CD14-positive monocyte (primary cell): ENCODE results near the gene APOB. TPM values are rescaled to one million over a fixed set of nuclear protein-coding genes. Genes with fewer than 3 reads are reported as not detected.

Experiments used
- DNase-seq, 3 donors: peaks; one replicate each; pipeline ENCODE4 v3.0.0-alpha.2; 2011 to 2022
- H2AFZ ChIP-seq: 2 replicates; pipeline ENCODE4 v1.6.0; 2012; ENCODE audit warnings: mild to moderate bottlenecking, low read depth, low read length, inconsistent platforms; ENCODE audit not compliant: insufficient read depth, poor library complexity, severe bottlenecking
- H3K27ac ChIP-seq, 2 donors: 1 replicate in 1 of 2; 2 replicates in 1 of 2; pipeline ENCODE4 v1.5.1; 2012 to 2013; ENCODE audit warnings: low read length in 2 of 2, control low read depth in 1 of 2, inconsistent platforms in 1 of 2, low read depth in 1 of 2, mild to moderate bottlenecking in 1 of 2
- H3K27me3 ChIP-seq, 2 donors: one replicate each; pipeline versions ENCODE4 v1.6.0 to v1.6.1; 2011 to 2013; ENCODE audit warnings: low read length in 2 of 2; ENCODE audit not compliant: control insufficient read depth in 2 of 2, insufficient read depth in 2 of 2
- H3K36me3 ChIP-seq, 2 donors: replicated peaks in 1 of 2; 1 replicate in 1 of 2; 2 replicates in 1 of 2; pipeline versions ENCODE4 v1.5.1 to v1.6.1; 2012 to 2013; ENCODE audit warnings: low read length in 2 of 2, control low read depth in 1 of 2, inconsistent platforms in 1 of 2, mild to moderate bottlenecking in 1 of 2; ENCODE audit not compliant: insufficient read depth in 2 of 2, control insufficient read depth in 1 of 2
- H3K4me1 ChIP-seq, 2 donors: 1 replicate in 1 of 2; 2 replicates in 1 of 2; pipeline versions ENCODE4 v1.5.1 to v1.6.1; 2012 to 2013; ENCODE audit warnings: low read length in 2 of 2, control low read depth in 1 of 2, inconsistent platforms in 1 of 2, mild to moderate bottlenecking in 1 of 2, moderate library complexity in 1 of 2; ENCODE audit not compliant: insufficient read depth in 2 of 2, control insufficient read depth in 1 of 2
- H3K4me2 ChIP-seq: replicated peaks from 2 replicates; pipeline ENCODE3; 2012; ENCODE audit warnings: low read length, moderate library complexity, mild to moderate bottlenecking; ENCODE audit not compliant: poor library complexity, severe bottlenecking; ENCODE audit errors: extremely low read depth
- H3K4me3 ChIP-seq, 3 experiments: fragments of 200-600 bp in 1 of 3; sonication (generic) in 1 of 3; replicated peaks in 1 of 3; 1 replicate in 2 of 3; 2 replicates in 1 of 3; pipeline ENCODE4 v1.5.1; 2011 to 2013; ENCODE audit warnings: low read length in 3 of 3, mild to moderate bottlenecking in 3 of 3, control low read depth in 2 of 3, low read depth in 2 of 3, inconsistent platforms in 1 of 3, moderate library complexity in 1 of 3
- H3K79me2 ChIP-seq: 2 replicates; pipeline ENCODE4 v1.6.0; 2012; ENCODE audit warnings: mild to moderate bottlenecking, control low read depth, inconsistent platforms, low read length, moderate library complexity; ENCODE audit not compliant: insufficient read depth
- H3K9ac ChIP-seq: 2 replicates; pipeline ENCODE4 v1.6.0; 2017; ENCODE audit warnings: low read length, mild to moderate bottlenecking; ENCODE audit not compliant: insufficient read depth, poor library complexity, severe bottlenecking
- H3K9me3 ChIP-seq, 2 donors: replicated peaks in 1 of 2; 1 replicate in 1 of 2; 2 replicates in 1 of 2; pipeline versions ENCODE4 v1.5.1 to v1.6.1; 2012 to 2013; ENCODE audit warnings: low read length in 2 of 2, control low read depth in 1 of 2; ENCODE audit not compliant: control insufficient read depth in 1 of 2, insufficient read depth in 1 of 2
- H4K20me1 ChIP-seq: 2 replicates; pipeline ENCODE4 v1.6.0; 2012; ENCODE audit warnings: mild to moderate bottlenecking, low read length, control low read depth, moderate library complexity; ENCODE audit not compliant: insufficient read depth
- H3K27ac Mint-ChIP-seq, 7 donors: one replicate each; pipeline ENCODE4 v1.8.0; 2020; ENCODE audit warnings: mild to moderate bottlenecking in 7 of 7, mixed read lengths in 7 of 7, moderate library complexity in 6 of 7, inconsistent platforms in 2 of 7
- H3K27me3 Mint-ChIP-seq, 3 donors: one replicate each; pipeline ENCODE4 v1.8.0; 2021 to 2022; ENCODE audit warnings: low read depth in 3 of 3, mild to moderate bottlenecking in 3 of 3, mixed read lengths in 3 of 3, moderate library complexity in 3 of 3, inconsistent platforms in 1 of 3
- H3K36me3 Mint-ChIP-seq, 2 donors: one replicate each; pipeline ENCODE4 v1.8.0; 2020; ENCODE audit warnings: mixed read lengths in 2 of 2, inconsistent platforms in 1 of 2, mild to moderate bottlenecking in 1 of 2
- H3K4me1 Mint-ChIP-seq: one replicate; pipeline ENCODE4 v1.8.0; 2020; ENCODE audit warnings: mild to moderate bottlenecking, mixed read lengths
- H3K4me3 Mint-ChIP-seq, 2 donors: one replicate each; pipeline ENCODE4 v1.8.0; 2020; ENCODE audit warnings: mild to moderate bottlenecking in 2 of 2, mixed read lengths in 2 of 2, moderate library complexity in 1 of 2
- H3K9me3 Mint-ChIP-seq, 7 donors: one replicate each; pipeline ENCODE4 v1.8.0; 2020 to 2022; ENCODE audit warnings: mixed read lengths in 7 of 7, mild to moderate bottlenecking in 6 of 7, moderate library complexity in 6 of 7, inconsistent platforms in 2 of 7
- CTCF ChIP-seq: fragments of 200-600 bp; IDR thresholded peaks from one replicate; pipeline ENCODE4 v1.8.0; 2022; ENCODE audit warnings: antibody characterized with exemption, mild to moderate bottlenecking
- WGBS: methylation state at CpG from one replicate; pipeline ENCODE4 v1.1.5; 2013; ENCODE audit warnings: missing lambda C conversion rate; ENCODE audit not compliant: insufficient coverage; 5-methylcytosine and 5-hydroxymethylcytosine counted together
- intact Hi-C, 2 donors: fragments of 100-400 bp; cut with micrococcal nuclease; formaldehyde crosslinking; loops; one replicate each; pipeline versions ENCODE4 v1.15.0 to v1.15.1; 2023
- polyA plus RNA-seq, 3 donors: library from polyadenylated mRNA; depleted of rRNA in 1 of 3; unstranded in 2 of 3; stranded (reverse) in 1 of 3; fragments of 300-500 nt in 2 of 3; fragments of >200 nt in 1 of 3; fragmentation: Illumina TruSeq in 2 of 3; gene quantifications; 1 replicate in 2 of 3; 2 replicates in 1 of 3; pipeline ENCODE4 v1.2.3, GENCODE V29; 2012 to 2021

Gene APOB
- polyA plus RNA-seq, 3 donors: 0.02 TPM; not detected in 2

GRCh38 chr2:21018290-21018689 lies 25.6 kb downstream of the APOB start:
- Mint-ChIP-seq H3K9me3 (peaks cover 0 to 5% (median 1%) of the 10 kb centered on the region in 7 donors), H3K4me1 (no peaks in the 10 kb centered on the region), H3K36me3 (no peaks in the 10 kb centered on the region), H3K27me3 (peaks cover 0 to 4% (median 0%) of the 10 kb centered on the region in 3 donors), H3K27ac (no peak overlapping the region), H3K4me3 (no peak overlapping the region)
- Histone ChIP-seq H3K4me2 (no peak overlapping the region), H3K4me3 (no peak overlapping the region), H3K27me3 (no peaks in the 10 kb centered on the region), H4K20me1 (no peaks in the 10 kb centered on the region), H3K79me2 (no peaks in the 10 kb centered on the region), H3K9ac (no peak overlapping the region), H3K9me3 (no peaks in the 10 kb centered on the region), H3K27ac (no peak overlapping the region), H3K4me1 (no peaks in the 10 kb centered on the region), H3K36me3 (no peaks in the 10 kb centered on the region), H2AFZ (no peak overlapping the region)
- intact Hi-C loops: no loop called here
- no peak for TF ChIP-seq CTCF
- DNase-seq: no peak
- WGBS: 89% methylated on average over 2 of the region's 2 CpGs

- 89% methylated on average over 2 of the region's 4 CpGs for WGBS
- H3K9me3 Mint-ChIP-seq: peaks cover 0 to 5% (median 1%) of the 10 kb centered on the region in 7 donors
- H3K4me1 ChIP-seq: no peaks in the 10 kb centered on the region
- H2AFZ ChIP-seq: no peak overlapping the region
- no peak overlapping the region for H3K27ac ChIP-seq
- H3K9me3 ChIP-seq: no peaks in the 10 kb centered on the region
- H3K36me3 ChIP-seq: no peaks in the 10 kb centered on the region
- TF ChIP-seq CTCF: no peak
- H3K36me3 Mint-ChIP-seq: no peaks in the 10 kb centered on the region
- H3K79me2 ChIP-seq: no peaks in the 10 kb centered on the region
- H4K20me1 ChIP-seq: no peaks in the 10 kb centered on the region
- H3K4me3 Mint-ChIP-seq: no peak overlapping the region
- no peak overlapping the region for H3K27ac Mint-ChIP-seq
- DNase-seq: no peak
- no peak overlapping the region for H3K9ac ChIP-seq
- H3K4me3 ChIP-seq: no peak overlapping the region
- no peak overlapping the region for H3K4me2 ChIP-seq
- H3K4me1 Mint-ChIP-seq: no peaks in the 10 kb centered on the region
- H3K27me3 ChIP-seq: no peaks in the 10 kb centered on the region
- intact Hi-C loops: no loop called here
- H3K27me3 Mint-ChIP-seq: peaks cover 0 to 4% (median 0%) of the 10 kb centered on the region in 3 donors
Observed at GRCh38 chr2:21017748-21018276, 26.1 kb downstream of the APOB start.
